Loucy (cell line): Measurements from ENCODE around the gene PPP2R5C.

Source experiments
- H2AFZ ChIP-seq: fragments of 200-600 bp; sonication (generic); 2 replicates; pipeline ENCODE4 v1.6.0; 2016; ENCODE audit warnings: antibody characterized with exemption, mild to moderate bottlenecking, low read length, moderate library complexity
- H3F3A ChIP-seq: fragments of 200-600 bp; 2 replicates; pipeline ENCODE4 v1.6.0; 2016; ENCODE audit warnings: antibody characterized with exemption, low read depth, mild to moderate bottlenecking
- H3K27me3 ChIP-seq: fragments of 200-600 bp; sonication (generic); 2 replicates; pipeline ENCODE4 v1.6.1; 2014; ENCODE audit warnings: low read length, mild to moderate bottlenecking; ENCODE audit not compliant: insufficient read depth, poor library complexity, severe bottlenecking
- H3K36me3 ChIP-seq: fragments of 200-600 bp; sonication (generic); 2 replicates; pipeline ENCODE4 v1.6.1; 2016; ENCODE audit warnings: low read length; ENCODE audit not compliant: insufficient read depth
- H3K4me1 ChIP-seq: fragments of 200-600 bp; sonication (generic); 2 replicates; pipeline ENCODE4 v1.5.1; 2014; ENCODE audit warnings: low read length, mild to moderate bottlenecking; ENCODE audit not compliant: insufficient read depth, poor library complexity, severe bottlenecking
- H3K4me2 ChIP-seq: fragments of 200-600 bp; sonication (generic); 2 replicates; pipeline ENCODE4 v1.6.0; 2014; ENCODE audit warnings: antibody characterized with exemption, low read length, low read depth, mild to moderate bottlenecking; ENCODE audit not compliant: poor library complexity, severe bottlenecking
- H3K4me3 ChIP-seq: fragments of 200-600 bp; sonication (generic); 2 replicates; pipeline ENCODE4 v1.5.1; 2014; ENCODE audit warnings: low read length, mild to moderate bottlenecking, mixed read lengths; ENCODE audit not compliant: poor library complexity, severe bottlenecking
- H3K79me2 ChIP-seq: fragments of 200-600 bp; sonication (generic); 2 replicates; pipeline ENCODE4 v1.6.1; 2014; ENCODE audit warnings: low read length; ENCODE audit not compliant: insufficient read depth
- H3K9ac ChIP-seq: fragments of 200-600 bp; sonication (generic); 2 replicates; pipeline ENCODE4 v1.6.0; 2014; ENCODE audit warnings: mild to moderate bottlenecking, low read depth, low read length, moderate library complexity; ENCODE audit not compliant: poor library complexity, severe bottlenecking
- H3K9me2 ChIP-seq: fragments of 200-600 bp; sonication (generic); replicated peaks from 2 replicates; pipeline ENCODE4 v1.6.1; 2016; ENCODE audit warnings: low read depth, low read length, mixed read lengths
- H3K9me3 ChIP-seq: fragments of 200-600 bp; sonication (generic); 2 replicates; pipeline ENCODE4 v1.6.1; 2014; ENCODE audit warnings: mild to moderate bottlenecking, antibody characterized with exemption, low read length, low read depth; ENCODE audit not compliant: insufficient read depth
- H4K20me1 ChIP-seq: fragments of 200-600 bp; sonication (generic); 2 replicates; pipeline ENCODE4 v1.6.0; 2014; ENCODE audit warnings: antibody characterized with exemption, low read length, mild to moderate bottlenecking; ENCODE audit not compliant: insufficient read depth, poor library complexity, severe bottlenecking
- EZH2phosphoT487 ChIP-seq: fragments of 200-600 bp; IDR thresholded peaks from 2 replicates; pipeline ENCODE4 v1.6.1; 2018; ENCODE audit warnings: antibody characterized with exemption, mild to moderate bottlenecking, moderate library complexity, borderline replicate concordance
- TF ChIP-seq, protein P1 (sequence below): fragments of 200-600 bp; sonication (generic); conservative IDR thresholded peaks from 2 replicates; pipeline ENCODE4 v1.5.1; 2014; ENCODE audit warnings: mild to moderate bottlenecking, antibody characterized with exemption, low read length

Gene PPP2R5C

DNA sequence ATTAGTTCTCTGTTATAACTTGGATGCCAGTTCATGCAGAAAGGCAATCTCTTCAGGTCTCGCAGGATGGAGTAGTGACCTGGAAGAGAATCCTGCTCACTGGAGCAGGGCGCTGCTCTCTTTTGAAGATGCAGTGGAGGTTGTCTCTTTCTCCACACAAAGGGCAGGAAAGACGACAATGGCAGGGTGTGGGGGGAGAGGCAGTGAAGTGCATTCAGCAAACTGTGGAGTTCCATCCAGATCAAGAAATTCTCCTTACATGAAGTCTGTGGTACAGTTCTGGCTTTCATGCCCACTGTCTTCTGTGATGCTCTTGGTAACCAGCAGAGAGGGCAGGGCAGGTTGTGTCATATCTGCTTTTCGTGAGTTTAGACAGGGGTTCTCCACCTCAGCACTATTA lies 6.6 kb upstream of the PPP2R5C start:
- H3K4me3 ChIP-seq: no peak overlapping the region
- no peaks in the 10 kb centered on the region for H4K20me1 ChIP-seq
- H3K9me3 ChIP-seq: no peaks in the 10 kb centered on the region
- no peaks in the 10 kb centered on the region for H3K79me2 ChIP-seq
- peaks cover 4% of the 10 kb centered on the region for H3K27me3 ChIP-seq
- no peaks in the 10 kb centered on the region for H3K36me3 ChIP-seq
- H3K9me2 ChIP-seq: no peaks in the 10 kb centered on the region
- no peaks in the 10 kb centered on the region for H3K4me1 ChIP-seq
- no peak overlapping the region for H3K9ac ChIP-seq
- no peaks in the 10 kb centered on the region for H3F3A ChIP-seq
- TF ChIP-seq, protein P1, sequence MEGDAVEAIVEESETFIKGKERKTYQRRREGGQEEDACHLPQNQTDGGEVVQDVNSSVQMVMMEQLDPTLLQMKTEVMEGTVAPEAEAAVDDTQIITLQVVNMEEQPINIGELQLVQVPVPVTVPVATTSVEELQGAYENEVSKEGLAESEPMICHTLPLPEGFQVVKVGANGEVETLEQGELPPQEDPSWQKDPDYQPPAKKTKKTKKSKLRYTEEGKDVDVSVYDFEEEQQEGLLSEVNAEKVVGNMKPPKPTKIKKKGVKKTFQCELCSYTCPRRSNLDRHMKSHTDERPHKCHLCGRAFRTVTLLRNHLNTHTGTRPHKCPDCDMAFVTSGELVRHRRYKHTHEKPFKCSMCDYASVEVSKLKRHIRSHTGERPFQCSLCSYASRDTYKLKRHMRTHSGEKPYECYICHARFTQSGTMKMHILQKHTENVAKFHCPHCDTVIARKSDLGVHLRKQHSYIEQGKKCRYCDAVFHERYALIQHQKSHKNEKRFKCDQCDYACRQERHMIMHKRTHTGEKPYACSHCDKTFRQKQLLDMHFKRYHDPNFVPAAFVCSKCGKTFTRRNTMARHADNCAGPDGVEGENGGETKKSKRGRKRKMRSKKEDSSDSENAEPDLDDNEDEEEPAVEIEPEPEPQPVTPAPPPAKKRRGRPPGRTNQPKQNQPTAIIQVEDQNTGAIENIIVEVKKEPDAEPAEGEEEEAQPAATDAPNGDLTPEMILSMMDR: no peak
- no peak for TF ChIP-seq EZH2phosphoT487
- no peak overlapping the region for H2AFZ ChIP-seq
- H3K4me2 ChIP-seq: no peak overlapping the region

DNA sequence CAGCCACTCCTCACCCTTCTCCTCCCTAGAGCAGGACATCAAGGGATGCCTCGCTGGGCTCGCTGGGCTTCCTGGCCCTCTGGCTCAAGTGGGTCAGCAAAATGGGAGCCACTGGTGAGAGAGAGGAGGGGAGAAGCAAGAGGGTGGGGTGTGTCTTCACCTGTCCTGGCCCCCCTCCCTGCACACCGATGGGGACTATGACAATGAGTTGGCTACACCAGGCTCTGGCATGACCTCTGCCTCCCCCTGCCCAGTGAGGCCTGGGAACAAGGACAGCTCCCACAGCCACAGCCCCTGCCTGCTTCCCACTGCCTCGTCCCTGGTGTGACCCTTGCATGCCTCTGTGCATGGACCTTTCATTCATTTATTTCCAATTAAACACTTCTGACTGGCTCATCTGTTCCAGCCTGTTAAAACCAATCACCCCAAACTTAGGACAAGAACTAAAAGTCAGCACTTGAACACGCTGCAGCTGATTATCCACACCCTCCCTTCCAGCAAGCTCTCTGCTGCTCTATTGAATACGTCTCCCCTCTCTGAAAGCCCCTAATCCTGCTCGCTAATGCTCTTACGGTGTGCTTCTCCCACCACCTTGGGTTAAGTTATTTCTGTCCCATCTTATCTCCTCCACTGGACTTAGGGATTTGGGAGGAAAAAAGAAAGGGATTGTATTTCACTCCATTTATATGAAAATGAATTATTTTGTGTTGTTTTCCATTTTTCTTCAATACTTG lies 5.8 kb upstream of the PPP2R5C start:
- Histone ChIP-seq H3K4me2 (no peak overlapping the region), H3K4me1 (peaks cover 3% of the 10 kb centered on the region), H3K79me2 (no peaks in the 10 kb centered on the region), H3K36me3 (no peaks in the 10 kb centered on the region), H3K9me2 (no peaks in the 10 kb centered on the region), H3K4me3 (no peak overlapping the region), H3K27me3 (peaks cover 4% of the 10 kb centered on the region), H3K9me3 (no peaks in the 10 kb centered on the region), H3K9ac (no peak overlapping the region), H3F3A (no peaks in the 10 kb centered on the region), H2AFZ (no peak overlapping the region), H4K20me1 (no peaks in the 10 kb centered on the region)
- no peak for TF ChIP-seq EZH2phosphoT487
- TF ChIP-seq, protein P1: no peak

DNA sequence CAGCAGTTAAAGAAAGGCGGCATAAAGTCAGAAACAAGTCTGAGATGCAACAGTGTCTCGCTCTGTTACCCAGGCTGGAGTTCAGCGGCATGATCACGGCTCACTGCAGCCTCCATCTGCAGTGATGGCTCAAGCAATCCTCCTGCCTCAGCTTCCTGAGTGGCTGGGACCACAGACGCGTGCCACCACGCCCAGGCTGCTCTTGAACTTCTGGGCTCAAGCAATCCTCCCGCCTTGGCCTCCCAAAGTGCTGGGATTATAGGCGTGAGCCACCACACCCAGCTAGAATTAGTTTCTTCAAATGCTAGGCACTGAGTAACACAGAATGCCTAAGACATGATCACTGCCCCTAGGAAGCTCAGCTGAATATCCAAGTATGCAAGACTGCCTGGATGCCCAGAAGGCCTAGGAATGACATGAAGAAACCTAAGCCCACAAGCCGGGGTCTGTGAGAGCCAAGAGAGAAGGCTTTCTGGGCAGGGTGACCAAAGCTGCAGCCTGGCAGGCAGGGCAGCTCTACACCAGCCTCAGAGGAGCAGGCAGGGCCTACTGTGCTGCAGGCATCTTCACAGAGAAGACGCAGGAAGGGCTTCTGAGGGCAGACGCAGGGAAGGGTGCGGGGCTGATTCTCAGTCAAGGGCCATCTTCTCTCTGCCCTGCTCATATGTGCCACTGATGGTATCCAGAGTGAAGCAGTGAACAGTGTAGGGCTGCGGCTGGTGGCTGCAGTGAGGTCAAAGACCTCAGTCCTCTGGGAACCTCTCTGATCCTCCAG lies 4.3 kb upstream of the PPP2R5C start:
- H4K20me1 ChIP-seq: no peaks in the 10 kb centered on the region
- no peak overlapping the region for H3K4me2 ChIP-seq
- peaks cover 2% of the 10 kb centered on the region for H3K27me3 ChIP-seq
- H3K9ac ChIP-seq: no peak overlapping the region
- TF ChIP-seq EZH2phosphoT487: no peak
- TF ChIP-seq, protein P1: no peak
- H3K9me3 ChIP-seq: no peaks in the 10 kb centered on the region
- H3K9me2 ChIP-seq: no peaks in the 10 kb centered on the region
- H2AFZ ChIP-seq: no peak overlapping the region
- H3K4me1 ChIP-seq: peaks cover 6% of the 10 kb centered on the region
- no peaks in the 10 kb centered on the region for H3K79me2 ChIP-seq
- no peaks in the 10 kb centered on the region for H3K36me3 ChIP-seq
- H3F3A ChIP-seq: no peaks in the 10 kb centered on the region
- H3K4me3 ChIP-seq: no peak overlapping the region
